OCI-LY7 (cell line): ENCODE measurements around the gene GRM5.

Experiments used
- CTCF ChIP-seq: fragments of 200-600 bp; sonication (generic); conservative IDR thresholded peaks from 2 replicates; pipeline ENCODE4 v1.5.1; 2014; ENCODE audit warnings: mild to moderate bottlenecking, antibody characterized with exemption, low read length, moderate library complexity, mixed read lengths
- EZH2phosphoT487 ChIP-seq: fragments of 200-600 bp; sonication (generic); IDR thresholded peaks from 2 replicates; pipeline ENCODE4 v1.6.1; 2018; ENCODE audit warnings: low read depth, borderline replicate concordance, mild to moderate bottlenecking, mixed run types, antibody characterized with exemption, low read length, moderate library complexity, mixed read lengths

DNA sequence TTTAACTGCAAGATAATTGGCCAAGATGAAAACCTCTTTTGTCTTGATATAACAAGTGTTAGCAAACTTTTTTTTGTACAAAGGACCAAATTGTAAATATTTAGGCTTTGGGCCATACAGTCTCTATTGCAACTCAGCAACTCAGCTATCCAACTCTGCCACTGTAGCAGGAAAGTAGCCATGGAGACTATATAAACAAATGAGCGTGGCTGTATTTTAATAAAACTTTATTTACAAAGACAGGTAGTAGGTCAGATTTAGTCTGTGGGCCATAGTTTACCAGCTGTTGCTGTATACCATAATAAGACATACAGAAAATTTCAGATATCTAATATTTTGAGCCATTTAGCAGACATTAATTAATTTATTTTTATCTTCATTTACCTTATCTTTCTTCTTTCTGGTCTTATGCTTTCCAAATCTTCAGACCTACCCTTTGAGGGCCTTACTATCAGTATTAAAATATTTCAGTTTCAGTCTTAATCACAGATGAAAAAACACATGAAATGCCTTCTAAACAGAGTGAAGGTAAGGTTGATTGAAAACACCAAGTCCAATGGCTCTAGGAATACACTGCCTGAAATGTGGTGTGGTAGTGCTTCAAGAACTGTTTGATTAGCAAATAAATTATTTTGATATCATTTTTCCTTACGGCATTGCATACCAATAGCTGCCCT lies 471.4 kb downstream of the GRM5 start:
- TF ChIP-seq CTCF: no peak
- no peak for TF ChIP-seq EZH2phosphoT487
